Stimulated activated CD8-positive, alpha-beta memory T cell treated with anti-CD3 and anti-CD28 coated beads, Interleukin-4, amount 100 ng/mL, for 1 hour (primary cell): Measurements from ENCODE around the gene KDM4B.
"Not testable (repeated sequence)": the region's sequence is repeated elsewhere in the genome, so short reads cannot be mapped to it uniquely, and the experiment has no call there.

Experiments
- DNase-seq, 2 donors: peaks; one replicate each; pipeline ENCODE4 v3.0.0-alpha.2; 2020; ENCODE audit warnings: low read depth in 2 of 2, low spot score in 1 of 2

KDM4B gene

DNA sequence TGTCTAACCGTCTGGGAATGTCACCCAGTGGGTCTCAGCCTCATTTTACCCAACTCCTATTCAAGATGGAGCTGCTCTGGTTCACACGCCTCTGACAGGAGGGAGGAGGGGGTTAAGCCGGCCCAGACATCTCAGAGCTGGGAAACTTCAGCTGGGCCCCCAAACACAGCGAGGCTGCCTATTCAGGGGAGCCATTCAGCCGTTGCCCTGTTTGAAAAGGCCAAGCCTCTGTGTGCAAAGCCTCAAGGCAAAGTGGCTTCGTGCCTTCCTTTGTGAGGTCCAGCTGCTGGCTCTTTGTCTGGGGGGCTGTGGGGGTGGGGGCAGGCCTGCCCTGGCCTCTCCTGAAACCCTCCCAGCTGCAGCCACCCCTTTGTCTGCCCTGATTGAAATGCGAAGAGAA, 224.3 kb downstream of the KDM4B start:
- no peak for DNase-seq

DNA sequence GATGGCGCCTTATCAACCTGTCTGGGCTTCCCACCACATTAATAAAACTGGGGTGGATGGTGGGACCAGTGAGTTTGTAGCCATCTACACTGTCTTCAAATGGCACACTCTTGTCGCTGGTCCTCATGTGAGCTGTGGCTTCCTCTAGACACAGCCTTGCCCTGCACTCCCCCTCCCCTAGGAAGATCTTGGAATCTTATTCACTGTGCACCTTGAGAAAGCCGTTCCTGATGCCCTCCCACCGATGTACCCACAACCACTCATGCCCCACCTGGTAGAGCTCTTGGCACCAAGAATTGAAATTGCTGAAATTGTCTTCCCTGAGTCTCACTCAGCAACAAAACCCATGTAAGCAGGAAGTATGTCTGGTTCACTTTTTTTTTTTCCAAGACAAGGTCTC, 225.7 kb downstream of the KDM4B start:
- DNase-seq = no peak

DNA sequence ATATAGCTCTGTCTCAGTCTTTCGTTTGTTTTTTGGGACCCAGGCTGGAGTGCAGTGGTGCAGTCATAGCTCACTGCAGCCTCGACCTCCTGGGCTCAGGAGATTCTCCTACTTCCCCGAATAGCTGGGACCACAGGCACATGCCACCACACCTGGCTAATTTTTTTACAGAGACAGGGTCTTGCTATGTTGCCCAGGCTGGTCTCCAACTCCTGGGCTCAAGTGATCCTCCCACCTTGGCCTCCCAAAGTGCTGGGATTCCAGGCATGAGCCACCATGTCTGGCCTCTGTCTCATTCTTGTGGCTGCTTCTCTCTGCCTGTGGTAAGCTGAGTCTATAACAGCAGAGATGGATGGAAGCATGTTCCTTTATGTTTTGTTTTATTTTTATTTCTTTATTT, 226.7 kb downstream of the KDM4B start:
- DNase-seq = not testable (repeated sequence)

DNA sequence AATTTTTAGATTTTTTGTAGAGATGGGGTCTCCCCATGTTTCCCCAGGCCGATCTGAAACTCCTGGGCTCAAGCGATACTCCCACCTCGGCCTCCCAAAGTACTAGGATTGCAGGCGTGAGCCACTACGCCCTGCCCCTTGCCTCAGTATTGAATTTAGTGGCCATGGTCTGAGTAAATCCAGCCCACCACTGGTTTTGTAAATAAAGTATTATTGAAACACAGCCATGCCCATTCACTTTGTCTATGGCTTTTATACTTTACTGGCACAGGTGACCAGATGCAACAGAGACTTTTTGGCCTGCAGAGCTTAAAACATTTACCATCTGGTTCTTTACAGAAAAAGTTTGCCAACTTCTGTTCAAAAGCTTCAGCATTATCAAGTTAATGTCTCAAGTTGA, 227.9 kb downstream of the KDM4B start:
- no peak for DNase-seq

DNA sequence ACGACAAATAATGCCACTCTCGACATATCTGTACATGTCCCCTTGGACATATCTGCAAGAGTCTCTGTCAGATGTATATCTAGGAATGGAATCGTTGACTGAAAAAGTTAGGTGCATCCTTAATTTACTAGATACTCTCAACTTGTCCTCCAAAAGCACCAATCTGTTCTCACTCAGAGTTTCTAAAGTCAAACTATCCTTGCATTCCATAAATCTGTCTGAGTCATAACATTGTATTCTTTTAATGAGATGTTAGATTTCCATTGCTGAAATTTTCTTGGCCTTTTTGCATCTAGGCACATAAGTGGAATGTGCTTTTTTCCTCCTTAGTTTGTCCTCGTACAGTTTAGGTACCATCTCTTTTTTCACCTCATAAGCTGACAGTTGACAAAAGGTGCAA, 231.9 kb downstream of the KDM4B start:
- no peak for DNase-seq

DNA sequence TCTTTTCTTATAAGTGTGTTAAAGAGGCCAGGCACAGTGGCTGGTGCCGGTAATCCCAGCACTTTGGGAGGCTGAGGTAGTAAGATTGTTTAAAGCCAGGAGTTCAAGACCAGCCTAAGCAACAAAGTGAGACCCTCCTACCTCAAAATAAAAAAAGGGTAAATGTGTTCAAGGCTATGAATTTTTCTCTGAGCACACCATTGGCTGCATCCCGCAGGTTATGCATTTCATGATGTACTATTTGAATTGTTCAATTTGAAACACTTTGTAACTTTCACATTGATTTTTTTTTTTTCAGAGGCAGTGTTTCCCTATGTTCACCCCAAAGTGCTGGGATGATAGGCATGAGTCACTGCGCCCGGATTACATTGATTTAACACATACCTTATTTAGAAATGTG, 233.6 kb downstream of the KDM4B start:
- no peak for DNase-seq
